Vagina (tissue), 2 donors: ENCODE results near the gene PRSS33.

Source experiments
- POLR2A ChIP-seq, 2 donors: fragments of 450-650 bp; IDR thresholded peaks; one replicate each; pipeline ENCODE4 v1.6.1; 2017; ENCODE audit warnings: antibody characterized with exemption in 2 of 2, mild to moderate bottlenecking in 2 of 2, moderate library complexity in 2 of 2
- POLR2AphosphoS5 ChIP-seq, 2 donors: sonication (generic); formaldehyde crosslinking; IDR thresholded peaks; one replicate each; pipeline ENCODE4 v1.9.0; 2017; ENCODE audit warnings: antibody characterized with exemption in 2 of 2, mild to moderate bottlenecking in 2 of 2, low read depth in 1 of 2; ENCODE audit not compliant: insufficient read depth in 1 of 2

- TF ChIP-seq POLR2AphosphoS5 (IDR thresholded peaks at IDR 0.05; ENCODE audit: insufficient read depth in 1 of 2, low read depth in 1 of 2) (no peak), POLR2A (IDR thresholded peaks at IDR 0.05) (no peak)
These were observed 41.4 kb downstream of the PRSS33 start for GRCh38 chr16:2745961-2746360.
